Esophagus squamous epithelium (tissue), 5 donors: ENCODE measurements around the gene TRABD2B. TPM values are rescaled to one million over a fixed set of nuclear protein-coding genes. Genes with fewer than 3 reads are reported as not detected.

ENCODE experiments used
- DNase-seq: peaks from one replicate; lab custom pipeline; 2025; lab: John Stamatoyannopoulos, UW
- H3K27ac ChIP-seq, 4 donors: fragments of 200-600 bp; sonication (generic); one replicate each; pipeline ENCODE4 v1.5.1; 2016 to 2019; ENCODE audit warnings: mild to moderate bottlenecking in 1 of 4
- H3K27me3 ChIP-seq, 4 donors: fragments of 200-600 bp; sonication (generic); 1 replicate in 3 of 4; 2 replicates in 1 of 4; pipeline versions ENCODE4 v1.5.1 to v1.6.0; 2017 to 2021; ENCODE audit warnings: antibody characterized with exemption in 1 of 4
- H3K36me3 ChIP-seq, 3 donors: fragments of 200-600 bp; sonication (generic); one replicate each; pipeline ENCODE4 v1.5.1; 2016 to 2019
- H3K4me1 ChIP-seq, 3 donors: fragments of 200-600 bp; sonication (generic); one replicate each; pipeline ENCODE4 v1.5.1; 2017 to 2019
- H3K4me3 ChIP-seq, 4 donors: fragments of 200-600 bp; sonication (generic); 1 replicate in 3 of 4; 2 replicates in 1 of 4; pipeline ENCODE4 v1.5.1; 2016 to 2019; ENCODE audit warnings: mild to moderate bottlenecking in 2 of 4, moderate library complexity in 1 of 4
- H3K9me3 ChIP-seq, 3 donors: fragments of 200-600 bp; sonication (generic); one replicate each; pipeline ENCODE4 v1.5.1; 2016 to 2019
- CTCF ChIP-seq, 6 experiments: fragments of 450-650 bp in 4 of 6; fragments of 200-600 bp in 2 of 6; sonication (generic) in 2 of 6; IDR thresholded peaks; one replicate each; pipeline ENCODE4 v1.5.1; 2016 to 2019; ENCODE audit warnings: antibody characterized with exemption in 6 of 6, mild to moderate bottlenecking in 4 of 6, moderate library complexity in 4 of 6
- POLR2A ChIP-seq, 4 donors: fragments of 450-650 bp; IDR thresholded peaks; one replicate each; pipeline ENCODE4 v1.6.1; 2017; ENCODE audit warnings: antibody characterized with exemption in 4 of 4, mild to moderate bottlenecking in 4 of 4, moderate library complexity in 3 of 4
- WGBS, 2 donors: methylation state at CpG; one replicate each; pipeline ENCODE4 v1.1.5; 2018; 5-methylcytosine and 5-hydroxymethylcytosine counted together
- intact Hi-C: fragments of 100-400 bp; cut with DNase I; formaldehyde crosslinking; loops from one replicate; pipeline ENCODE4 v1.15.0; 2022
- total RNA-seq, 4 donors: library from RNA; depleted of rRNA; stranded (reverse); fragments of >200 nt; gene quantifications; one replicate each; pipeline ENCODE4 v1.1.0, GENCODE V29; 2016
- donor health status: DM: yes; HTN: yes; CAD: no.

Gene TRABD2B
- total RNA-seq, 4 donors from 2014 or later, result 0.26 to 1.7 (median 0.50) TPM

GRCh38 chr1:47843781-47844557 is 153.2 kb downstream of the TRABD2B start:
- Histone ChIP-seq H3K27me3 (peaks cover 0 to 6% (median 0%) of the 10 kb centered on the region in 4 donors), H3K27ac (no peak overlapping the region), H3K4me3 (no peak overlapping the region), H3K9me3 (no peaks in the 10 kb centered on the region), H3K4me1 (peaks cover 0 to 25% (median 0%) of the 10 kb centered on the region in 3 donors), H3K36me3 (no peaks in the 10 kb centered on the region)
- intact Hi-C loops, result no loop called here
- no peak for DNase-seq
- TF ChIP-seq CTCF (IDR thresholded peaks at IDR 0.05) (no peak), POLR2A (IDR thresholded peaks at IDR 0.05) (no peak)
- 67 to 91% methylated on average over 5 to 9 of the region's 10 CpGs for WGBS, 2 donors

- no peaks in the 10 kb centered on the region for H3K9me3 ChIP-seq
- H3K27ac ChIP-seq, result no peak overlapping the region
- DNase-seq, result no peak
- H3K4me3 ChIP-seq, result no peak overlapping the region
- intact Hi-C loops, result no loop called here
- H3K36me3 ChIP-seq, result no peaks in the 10 kb centered on the region
- H3K4me1 ChIP-seq, result peaks cover 0 to 25% (median 0%) of the 10 kb centered on the region in 3 donors
- WGBS, 2 donors, result 76 to 77% methylated on average over 6 of the region's 6 CpGs
- peaks cover 0 to 6% (median 0%) of the 10 kb centered on the region in 4 donors for H3K27me3 ChIP-seq
- TF ChIP-seq POLR2A (IDR thresholded peaks at IDR 0.05) (no peak), CTCF (IDR thresholded peaks at IDR 0.05) (no peak)
Observed at GRCh38 chr1:47843059-47843458, 154.1 kb downstream of the TRABD2B start.

GRCh38 chr1:47842228-47842919 is 154.8 kb downstream of the TRABD2B start:
- WGBS, 2 donors, result 49 to 56% methylated on average over 5 of the region's 5 CpGs
- Histone ChIP-seq H3K36me3 (no peaks in the 10 kb centered on the region), H3K4me3 (no peak overlapping the region), H3K27ac (peak overlapping the region in 2 of 4 donors; percentile 15 to 22), H3K4me1 (peaks cover 0 to 25% (median 0%) of the 10 kb centered on the region in 3 donors), H3K9me3 (no peaks in the 10 kb centered on the region), H3K27me3 (peaks cover 0 to 6% (median 0%) of the 10 kb centered on the region in 4 donors)
- intact Hi-C loops, result no loop called here
- no peak for DNase-seq
- TF ChIP-seq POLR2A (IDR thresholded peaks at IDR 0.05) (no peak), CTCF (IDR thresholded peaks at IDR 0.05) (no peak)

- no peak for DNase-seq
- intact Hi-C loops, result no loop called here
- Histone ChIP-seq H3K27me3 (peaks cover 0 to 6% (median 0%) of the 10 kb centered on the region in 4 donors), H3K27ac (no peak overlapping the region), H3K4me1 (peaks cover 0 to 25% (median 0%) of the 10 kb centered on the region in 3 donors), H3K36me3 (no peaks in the 10 kb centered on the region), H3K9me3 (no peaks in the 10 kb centered on the region), H3K4me3 (no peak overlapping the region)
- no peak for TF ChIP-seq POLR2A (IDR thresholded peaks at IDR 0.05)
- TF ChIP-seq CTCF (IDR thresholded peaks at IDR 0.05), result no peak
- 88 to 90% methylated on average over 2 to 3 of the region's 3 CpGs for WGBS, 2 donors
Observed at GRCh38 chr1:47841356-47841755, 155.8 kb downstream of the TRABD2B start.
